Testis (tissue), 3 donors: ENCODE measurements around the gene ZNRF3. TPM values are rescaled to one million over a fixed set of nuclear protein-coding genes. Genes with fewer than 3 reads are reported as not detected.
A peak's percentile ranks its signal among the peaks of the same experiment; 100 is the strongest.

ENCODE experiments used
- DNase-seq: peaks from one replicate; pipeline ENCODE4 v3.0.0-alpha.2; 2019
- H3K27ac ChIP-seq, 2 donors: fragments of 200-600 bp; sonication (generic); one replicate each; pipeline ENCODE4 v1.5.1; 2019
- H3K27me3 ChIP-seq: fragments of 200-600 bp; sonication (generic); one replicate; pipeline ENCODE4 v1.5.1; 2019
- H3K36me3 ChIP-seq: fragments of 200-600 bp; sonication (generic); one replicate; pipeline ENCODE4 v1.5.1; 2017; ENCODE audit warnings: low read depth; ENCODE audit errors: missing control alignments
- H3K4me1 ChIP-seq: fragments of 200-600 bp; sonication (generic); one replicate; pipeline ENCODE4 v1.5.1; 2019
- H3K4me3 ChIP-seq, 2 donors: fragments of 200-600 bp; sonication (generic); one replicate each; pipeline ENCODE4 v1.5.1; 2017 to 2019
- H3K9me3 ChIP-seq: fragments of 200-600 bp; sonication (generic); one replicate; pipeline ENCODE4 v1.5.1; 2017
- CTCF ChIP-seq, 3 experiments: fragments of 450-650 bp in 2 of 3; fragments of 200-600 bp in 1 of 3; sonication (generic) in 1 of 3; IDR thresholded peaks; one replicate each; pipeline ENCODE4 v1.5.1; 2016 to 2019; ENCODE audit warnings: antibody characterized with exemption in 3 of 3, mild to moderate bottlenecking in 2 of 3, moderate library complexity in 1 of 3
- POLR2A ChIP-seq: fragments of 450-650 bp; IDR thresholded peaks from one replicate; pipeline ENCODE4 v1.6.1; 2017; ENCODE audit warnings: antibody characterized with exemption, mild to moderate bottlenecking, moderate library complexity
- WGBS, 2 donors: methylation state at CpG; one replicate each; pipeline ENCODE4 v1.1.5; 2018; 5-methylcytosine and 5-hydroxymethylcytosine counted together
- intact Hi-C: fragments of 100-400 bp; cut with DNase I; formaldehyde crosslinking; loops from one replicate; pipeline ENCODE4 v1.15.1; 2023; ENCODE audit warnings: low total_unique reads
- polyA plus RNA-seq: library from polyadenylated mRNA; stranded (reverse); fragments of 350-450 nt; fragmentation: Illumina TruSeq; extraction: RNeasy Lipid Tissue Mini Kit (QIAGEN cat#74804); gene quantifications from one replicate; pipeline ENCODE4 v1.2.3, GENCODE V29; 2014; ENCODE audit warnings: low read depth, low replicate concordance; ENCODE audit not compliant: insufficient read depth
- total RNA-seq, 2 donors: library from RNA; depleted of rRNA; stranded (reverse); fragments of >200 nt; gene quantifications; one replicate each; pipeline ENCODE4 v1.2.3, GENCODE V29; 2016

The ZNRF3 gene
- total and polyA plus RNA-seq, 3 donors from 2014 or later = 13.9 to 44.5 (median 32.2) TPM

DNA sequence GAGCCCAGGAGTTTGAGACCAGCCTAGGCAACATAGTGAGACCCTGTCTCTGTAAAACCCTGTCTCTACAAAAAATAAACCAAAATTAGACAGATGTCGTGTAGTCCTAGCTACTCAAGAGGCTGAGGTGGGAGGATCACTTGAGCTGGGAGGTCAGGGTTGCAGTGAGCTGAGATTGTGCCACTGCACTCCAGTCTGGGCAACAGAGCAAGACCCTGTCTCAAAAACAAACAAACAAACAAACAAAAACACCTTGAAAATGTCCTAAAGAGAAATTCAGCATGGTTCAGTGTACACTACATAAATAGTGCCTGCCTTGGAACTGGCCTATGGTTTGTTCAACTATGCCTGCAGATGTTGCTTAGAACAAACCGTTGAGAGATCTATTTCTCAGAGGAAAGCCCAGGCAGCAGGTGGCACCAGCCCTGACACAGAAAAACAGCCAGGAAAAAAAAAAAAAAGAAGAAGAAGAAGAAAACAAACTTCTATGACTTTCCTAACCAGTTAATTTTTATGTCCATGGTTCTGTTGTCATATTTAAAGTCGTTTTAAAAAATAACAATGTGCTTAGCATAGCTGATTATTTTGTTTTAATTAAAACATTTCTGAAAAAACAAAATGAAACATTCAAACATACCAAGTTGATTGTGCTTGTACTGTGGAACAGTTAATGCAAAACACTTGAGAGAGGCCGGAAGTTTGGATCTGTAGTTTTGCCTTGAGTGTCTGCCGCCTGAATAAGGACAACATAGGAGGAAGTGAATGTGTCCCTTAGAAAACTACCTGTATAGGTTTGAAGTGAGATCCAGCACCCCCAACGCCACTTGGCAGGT, 194.9 kb downstream of the ZNRF3 start:
- H3K4me1 ChIP-seq = peaks cover 49% of the 10 kb centered on the region
- H3K36me3 ChIP-seq = no peaks in the 10 kb centered on the region
- H3K27me3 ChIP-seq = no peaks in the 10 kb centered on the region
- H3K9me3 ChIP-seq = no peaks in the 10 kb centered on the region
- WGBS, 2 donors = 41 to 63% methylated on average over 6 of the region's 6 CpGs
- intact Hi-C loops = no loop called here
- no peak overlapping the region for H3K4me3 ChIP-seq
- TF ChIP-seq CTCF (IDR thresholded peaks at IDR 0.05) (no peak), POLR2A (no peak)
- peak overlapping the region; percentile 31 to 61 for H3K27ac ChIP-seq
- no peak for DNase-seq

DNA sequence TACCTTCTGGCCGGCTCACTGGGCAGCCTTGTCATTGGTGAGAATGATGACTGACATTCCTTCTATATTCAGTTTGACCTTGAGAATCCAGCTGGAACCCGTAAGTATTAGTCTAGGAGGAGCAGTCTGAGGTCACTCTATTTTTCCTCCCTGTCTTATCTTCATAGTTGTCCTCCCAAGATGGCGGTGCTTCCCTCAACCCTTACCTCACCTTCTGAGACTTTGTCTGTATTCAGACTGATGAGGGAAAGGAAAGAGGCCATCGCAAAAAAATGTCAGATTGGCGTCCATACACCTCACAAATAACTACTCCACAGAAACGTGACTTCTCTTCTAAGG, 195.5 kb downstream of the ZNRF3 start:
- peak; percentile 44 for DNase-seq
- Histone ChIP-seq H3K36me3 (no peaks in the 10 kb centered on the region), H3K9me3 (no peaks in the 10 kb centered on the region), H3K4me3 (no peak overlapping the region), H3K4me1 (peaks cover 49% of the 10 kb centered on the region), H3K27ac (peak overlapping the region; percentile 31 to 61), H3K27me3 (no peaks in the 10 kb centered on the region)
- intact Hi-C loops = no loop called here
- WGBS, 2 donors = 50 to 62% methylated on average over 6 of the region's 6 CpGs
- TF ChIP-seq POLR2A = no peak
- no peak for TF ChIP-seq CTCF (IDR thresholded peaks at IDR 0.05)

DNA sequence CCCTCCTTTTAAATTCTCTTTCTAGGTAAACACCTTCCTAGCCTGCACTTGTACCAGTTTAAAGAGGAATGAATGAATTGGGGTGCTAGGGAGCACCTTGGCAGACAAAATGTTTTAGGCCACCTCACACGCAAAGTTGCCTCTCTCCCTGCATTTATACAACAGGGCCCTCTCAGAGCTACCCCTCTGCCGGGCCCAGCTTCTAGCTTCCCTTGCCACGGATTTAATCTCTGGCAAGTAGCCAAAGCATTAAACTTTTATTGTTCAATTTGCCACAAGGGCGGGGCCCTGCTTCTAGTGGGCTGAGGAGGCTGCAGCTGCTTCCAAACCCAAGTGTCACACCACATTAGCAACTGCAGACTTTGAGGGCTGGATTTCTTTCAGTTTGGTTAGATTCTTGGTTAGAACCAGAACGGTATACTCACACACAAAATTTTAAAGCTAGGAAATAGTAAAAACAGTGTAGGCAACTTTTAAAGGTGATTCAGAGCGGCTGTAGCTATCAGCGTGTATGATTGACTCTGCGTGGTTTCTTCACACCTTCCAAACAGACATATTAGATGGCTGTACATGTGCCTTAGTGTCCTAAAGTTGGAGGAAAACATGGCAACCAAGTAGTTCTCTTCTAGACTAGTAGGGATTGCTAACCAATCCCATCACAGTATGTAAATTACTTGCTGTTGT, 196.0 kb downstream of the ZNRF3 start:
- Histone ChIP-seq H3K27me3 (no peaks in the 10 kb centered on the region), H3K4me1 (peaks cover 46% of the 10 kb centered on the region), H3K27ac (peak overlapping the region; percentile 31 to 61), H3K36me3 (no peaks in the 10 kb centered on the region), H3K4me3 (no peak overlapping the region), H3K9me3 (no peaks in the 10 kb centered on the region)
- peak; percentile 57 for DNase-seq
- intact Hi-C loops = no loop called here
- TF ChIP-seq POLR2A (no peak), CTCF (IDR thresholded peaks at IDR 0.05) (no peak)
- 64 to 74% methylated on average over 8 of the region's 8 CpGs for WGBS, 2 donors

DNA sequence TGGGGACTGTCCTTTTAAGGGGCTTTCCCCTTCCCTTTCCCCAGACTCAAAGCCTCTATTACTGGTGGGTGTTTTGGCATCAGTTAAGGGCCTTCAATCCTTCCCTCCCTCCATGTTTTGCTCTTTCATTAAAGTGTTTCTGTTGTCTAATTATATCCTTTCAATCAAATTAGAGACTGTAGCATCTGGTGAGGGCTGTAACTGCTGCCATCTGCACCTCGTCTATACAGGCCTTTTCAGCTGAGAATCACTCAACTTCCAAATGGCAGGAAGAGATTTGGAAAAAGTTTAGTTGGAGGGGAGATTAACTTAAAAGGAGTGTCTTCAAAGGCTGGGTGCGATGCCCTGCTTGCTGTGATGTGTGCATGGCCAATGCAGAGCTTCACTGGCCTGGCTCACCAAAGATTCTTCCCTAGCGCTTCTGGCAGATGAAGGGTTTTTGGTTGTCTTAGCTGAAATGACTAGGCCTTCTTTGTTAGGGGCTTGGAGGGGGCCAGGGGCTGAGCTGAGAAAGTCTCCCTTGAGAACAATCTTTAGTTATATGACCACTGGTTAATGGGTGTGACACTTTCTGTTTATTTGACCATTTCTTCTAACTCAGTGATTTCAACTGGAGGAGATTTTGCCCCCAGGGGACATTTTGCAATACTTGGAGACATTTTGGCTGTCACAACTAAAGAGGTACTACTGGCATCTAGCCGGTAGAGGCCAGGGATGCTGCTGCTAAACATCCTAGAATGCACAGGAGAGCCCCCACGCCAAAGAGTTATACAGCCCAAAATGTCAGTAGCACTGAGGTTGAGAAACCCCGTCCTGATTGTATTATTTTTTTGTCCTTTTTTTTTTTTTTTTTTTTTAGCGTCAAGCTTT, 197.0 kb downstream of the ZNRF3 start:
- Histone ChIP-seq H3K27me3 (no peaks in the 10 kb centered on the region), H3K27ac (peak overlapping the region in 1 of 2 donors; percentile 1), H3K4me1 (peaks cover 37% of the 10 kb centered on the region), H3K9me3 (no peaks in the 10 kb centered on the region), H3K36me3 (no peaks in the 10 kb centered on the region), H3K4me3 (no peak overlapping the region)
- intact Hi-C loops = no loop called here
- no peak for DNase-seq
- WGBS, 2 donors = 82 to 85% methylated on average over 7 of the region's 7 CpGs
- TF ChIP-seq CTCF (IDR thresholded peaks at IDR 0.05) = no peak
- TF ChIP-seq POLR2A = no peak
